GM12878 (cell line): ENCODE measurements around the gene IL18R1. TPM values are rescaled to one million over a fixed set of nuclear protein-coding genes. Genes with fewer than 3 reads are reported as not detected.

ENCODE experiments used
- ATAC-seq: fragments of 200-7000 bp; cut with Tn5 transposase; 3 replicates; pipeline ENCODE4 v1.9.1; 2020; ENCODE audit warnings: mild to moderate bottlenecking, moderate library complexity
- BruUV-seq: library from RNA; stranded (reverse); fragments of 400-500 nt; replicated peaks from 2 replicates; lab custom pipeline; 2021; lab: Mats Ljungman, UMichigan
- CTCF ChIA-PET: fragments of 300-600 bp; sonication (Branson Sonifier 250); formaldehyde crosslinking; extraction: SDS; loops from one replicate; lab custom pipeline; 2021; ENCODE audit warnings: inconsistent platforms; lab: Yijun Ruan, JAX
- POLR2A ChIA-PET: fragments of 350-600 bp; formaldehyde crosslinking; extraction: SDS; loops from one replicate; lab custom pipeline; 2021; ENCODE audit warnings: inconsistent platforms; lab: Charles Lee
- RAD21 ChIA-PET: fragments of 300-600 bp; sonication (Branson Sonifier 250); formaldehyde crosslinking; loops from one replicate; lab custom pipeline; 2023; ENCODE audit warnings: antibody characterized with exemption; ENCODE audit not compliant: unreplicated experiment; lab: Charles Lee
- SMC1A ChIA-PET: fragments of 300-600 bp; sonication (Branson Sonifier 250); formaldehyde crosslinking; loops from one replicate; lab custom pipeline; 2023; ENCODE audit not compliant: unreplicated experiment, uncharacterized antibody; lab: Charles Lee
- DNase-seq: peaks from one replicate; pipeline ENCODE4 v3.0.0-alpha.2; 2011; ENCODE audit warnings: low read depth, low spot score
- FAIRE-seq: peaks from 3 replicates; lab custom pipeline; 2011; peaks lifted over from hg19 to GRCh38; lab: Jason Lieb, UNC
- H2AFZ ChIP-seq: 2 replicates; pipeline ENCODE4 v1.6.0; 2011; ENCODE audit warnings: low read depth, low read length, control low read depth; ENCODE audit not compliant: control insufficient read depth
- H3K27ac ChIP-seq: 2 replicates; pipeline ENCODE4 v1.5.1; 2011; ENCODE audit warnings: control low read depth; ENCODE audit not compliant: control insufficient read depth, insufficient read depth
- H3K27me3 ChIP-seq, 2 experiments: replicated peaks in 1 of 2; 2 replicates each; pipeline versions ENCODE4 v1.6.0 to v1.6.1; 2011; ENCODE audit warnings: low read length in 1 of 2; ENCODE audit not compliant: control insufficient read depth in 2 of 2, insufficient read depth in 2 of 2
- H3K36me3 ChIP-seq, 2 experiments: 2 replicates each; pipeline ENCODE4 v1.5.1; 2011; ENCODE audit warnings: low read length in 1 of 2; ENCODE audit not compliant: control insufficient read depth in 2 of 2, insufficient read depth in 2 of 2
- H3K4me1 ChIP-seq: 2 replicates; pipeline ENCODE4 v1.6.1; 2011; ENCODE audit warnings: mild to moderate bottlenecking, low read length, moderate library complexity, mixed read lengths; ENCODE audit not compliant: control insufficient read depth, insufficient read depth
- H3K4me2 ChIP-seq: 2 replicates; pipeline ENCODE4 v1.6.0; 2011; ENCODE audit warnings: control low read depth; ENCODE audit not compliant: control insufficient read depth, insufficient read depth
- H3K4me3 ChIP-seq: fragments of 200-600 bp; sonication (generic); 2 replicates; pipeline ENCODE4 v1.5.1; 2016
- H3K79me2 ChIP-seq: 2 replicates; pipeline ENCODE4 v1.6.0; 2011; ENCODE audit warnings: low read length; ENCODE audit not compliant: control insufficient read depth, insufficient read depth
- H3K9ac ChIP-seq: 2 replicates; pipeline ENCODE4 v1.8.0; 2011; ENCODE audit warnings: low read length, control low read depth, mixed read lengths; ENCODE audit not compliant: control insufficient read depth, insufficient read depth
- H3K9me3 ChIP-seq: replicated peaks from 3 replicates; pipeline ENCODE4 v1.5.1; 2011; ENCODE audit warnings: mild to moderate bottlenecking, low read length; ENCODE audit not compliant: control insufficient read depth, insufficient read depth
- H4K20me1 ChIP-seq: 2 replicates; pipeline ENCODE4 v1.6.0; 2011; ENCODE audit not compliant: control insufficient read depth, insufficient read depth
- BCL11A ChIP-seq: IDR thresholded peaks from 2 replicates; pipeline ENCODE4 v1.6.1; 2011; ENCODE audit warnings: low read depth, low read length
- BHLHE40 ChIP-seq, 2 experiments: fragments of 450-650 bp in 1 of 2; IDR thresholded peaks; 2 replicates each; pipeline ENCODE4 v1.6.1; 2011 to 2017; ENCODE audit warnings: low read depth in 2 of 2, borderline replicate concordance in 1 of 2, improper control_type of control experiment in 1 of 2, low read length in 1 of 2, mild to moderate bottlenecking in 1 of 2
- CBX5 ChIP-seq: sonication (generic); IDR thresholded peaks from 2 replicates; pipeline ENCODE4 v1.6.1; 2016; ENCODE audit warnings: low read depth, moderate library complexity, mild to moderate bottlenecking, inconsistent platforms
- CHD2 ChIP-seq: IDR thresholded peaks from 2 replicates; pipeline ENCODE4 v1.6.1; 2011; ENCODE audit warnings: low read depth, low read length, improper control_type of control experiment, borderline replicate concordance
- JUND ChIP-seq: IDR thresholded peaks from 2 replicates; pipeline ENCODE4 v1.6.1; 2012; ENCODE audit warnings: low read depth, mild to moderate bottlenecking, low read length, improper control_type of control experiment, moderate library complexity
- MTA3 ChIP-seq: IDR thresholded peaks from 2 replicates; pipeline ENCODE4 v1.6.1; 2012; ENCODE audit warnings: low read length, inconsistent platforms, borderline replicate concordance
- NFXL1 ChIP-seq: fragments of 450-650 bp; IDR thresholded peaks from 2 replicates; pipeline ENCODE4 v1.6.1; 2017; ENCODE audit warnings: antibody characterized with exemption, mild to moderate bottlenecking, borderline replicate concordance
- SMAD5 ChIP-seq: IDR thresholded peaks from 2 replicates; pipeline ENCODE4 v1.6.1; 2016; ENCODE audit warnings: antibody characterized with exemption, low read depth
- SREBF2 ChIP-seq: IDR thresholded peaks from 2 replicates; pipeline ENCODE4 v1.6.1; 2012; ENCODE audit warnings: mild to moderate bottlenecking, low read length
- STAT3 ChIP-seq: IDR thresholded peaks from 2 replicates; pipeline ENCODE4 v1.6.1; 2011; ENCODE audit warnings: low read depth, low read length, improper control_type of control experiment
- ZBTB33 ChIP-seq: fragments of 450-650 bp; IDR thresholded peaks from 2 replicates; pipeline ENCODE4 v1.6.1; 2017; ENCODE audit warnings: mild to moderate bottlenecking
- WGBS: methylation state at CpG from one replicate; pipeline ENCODE4 v1.1.6; 2016; ENCODE audit warnings: low lambda C conversion rate; ENCODE audit not compliant: insufficient replicate concordance, insufficient coverage; ENCODE audit errors: missing lambda C conversion rate; 5-methylcytosine and 5-hydroxymethylcytosine counted together
- in situ Hi-C: fragments of 300-500 bp; cut with MboI; formaldehyde crosslinking; loops from 9 replicates; pipeline ENCODE4 v1.14.3; 2018; ENCODE audit warnings: mixed read lengths
- intact Hi-C: fragments of 100-400 bp; cut with micrococcal nuclease; formaldehyde crosslinking; loops from one replicate; pipeline ENCODE4 v1.14.2; 2022; ENCODE audit not compliant: unreplicated experiment
- polyA plus RNA-seq, 11 experiments: library from polyadenylated mRNA; depleted of rRNA in 4 of 11; unstranded in 6 of 11; stranded (reverse) in 5 of 11; fragments of >200 nt; fragmentation: Nextera tagmentation in 4 of 11; fragmentation: Illumina TruSeq in 1 of 11; extraction: Ambion mirVana in 4 of 11; extraction: Trizol in 1 of 11; gene quantifications; 1 replicate in 1 of 11; 2 replicates in 10 of 11; pipeline versions ENCODE4 v1.2.1 to v1.2.3, GENCODE V29; 2011 to 2016; ENCODE audit warnings: inconsistent platforms in 2 of 11, missing spikeins in 2 of 11, low read depth in 1 of 11
- total RNA-seq, 4 experiments: library from RNA; depleted of rRNA in 3 of 4; stranded (reverse); fragments of >200 nt in 3 of 4; fragmentation: Illumina TruSeq in 1 of 4; extraction: Trizol in 1 of 4; gene quantifications; 2 replicates each; pipeline versions ENCODE4 v1.2.1 to v1.2.3, GENCODE V29; 2013 to 2021
- TF ChIP-seq, protein P1 (sequence below): fragments of 450-650 bp; IDR thresholded peaks from 2 replicates; pipeline ENCODE4 v1.6.1; 2018; ENCODE audit warnings: mild to moderate bottlenecking, low read depth, moderate library complexity; ENCODE audit not compliant: partially characterized antibody
- TF ChIP-seq, protein P2 (sequence below): fragments of 150-350 bp; IDR thresholded peaks from 2 replicates; pipeline ENCODE4 v1.6.1; 2016; ENCODE audit warnings: low read depth, low read length

Gene IL18R1
- total and polyA plus RNA-seq, 10 of the 15 experiments (the other 5 are each of a cell fraction or from before 2014, with no cell fraction given) = 3.5 to 15.5 (median 11.1) TPM

DNA sequence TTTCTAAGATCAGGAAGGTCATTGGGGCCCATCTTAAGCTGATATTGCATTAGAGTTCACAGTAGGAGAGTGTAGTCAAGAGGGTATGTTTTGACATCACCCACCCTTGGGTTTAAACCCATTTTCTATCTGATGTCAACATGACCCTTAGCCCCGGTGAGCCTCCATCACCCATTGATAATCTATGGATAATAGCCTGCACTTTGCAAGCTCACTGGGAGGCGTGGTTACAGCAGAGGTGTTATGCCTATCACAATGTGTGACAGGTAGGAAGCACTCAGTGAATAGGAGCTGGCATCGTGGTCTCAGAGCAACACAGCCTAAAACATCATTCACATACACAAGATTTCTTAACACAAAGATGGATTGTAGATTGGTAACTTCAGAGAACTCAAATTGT is 88.6 kb downstream of the IL18R1 start:
- SMC1A ChIA-PET = interaction anchor here (0.8 to 3.0 kb wide), 19 partner anchors 10 to 560 kb away, joined by 3 to 42 read pairs (median 11); partner anchors contain the start of gene IL18RAP
- RAD21 ChIA-PET = interaction anchor here (0.6 to 5.5 kb wide), 11 partner anchors 85 to 560 kb away, joined by 3 to 18 read pairs (median 5); no protein-coding TSS in a partner anchor
- CTCF ChIA-PET = interaction anchor here (0.6 to 6.5 kb wide), 22 partner anchors 9 to 615 kb away, joined by 3 to 83 read pairs (median 6); partner anchors contain the start of genes IL18R1 and IL1RL1
- no TSS peak for BruUV-seq
- H3K4me1 ChIP-seq = 0 out of 2 replicates have a peak, but pooled peaks cover 3% of the 10 kb centered on the region
- intact Hi-C loops (no loop called here), in situ Hi-C loops (loop anchor here (5.0 to 10.0 kb wide), 2 partner anchors 192 to 559 kb away; no protein-coding TSS in a partner anchor)
- H4K20me1 ChIP-seq = no peaks in the 10 kb centered on the region
- no peaks in the 10 kb centered on the region for H3K79me2 ChIP-seq
- H3K36me3 ChIP-seq = no peaks in the 10 kb centered on the region
- H3K4me3 ChIP-seq = no peak overlapping the region
- no peak overlapping the region for H2AFZ ChIP-seq
- H3K27me3 ChIP-seq = no peaks in the 10 kb centered on the region
- no peak overlapping the region for H3K4me2 ChIP-seq
- H3K9me3 ChIP-seq = no peaks in the 10 kb centered on the region
- no peak overlapping the region for H3K9ac ChIP-seq
- DNase-seq (no peak), FAIRE-seq (no peak), ATAC-seq (no peak)
- WGBS = 26% methylated on average over 3 of the region's 3 CpGs
- H3K27ac ChIP-seq = no peak overlapping the region
- POLR2A ChIA-PET = interaction anchor here (0.6 kb wide), 1 partner anchor 97 kb away, joined by 3 read pairs; no protein-coding TSS in a partner anchor
- TF ChIP-seq JUND (no peak), BHLHE40 (IDR thresholded peaks at IDR 0.05; ENCODE audit: borderline replicate concordance in 1 of 2, low read depth in 2 of 2, low read length in 1 of 2) (no peak), SMAD5 (no peak), MTA3 (no peak), NFXL1 (no peak), ZBTB33 (no peak), SREBF2 (no peak), CBX5 (no peak), BCL11A (no peak), STAT3 (no peak), CHD2 (no peak)
- TF ChIP-seq, protein P1, sequence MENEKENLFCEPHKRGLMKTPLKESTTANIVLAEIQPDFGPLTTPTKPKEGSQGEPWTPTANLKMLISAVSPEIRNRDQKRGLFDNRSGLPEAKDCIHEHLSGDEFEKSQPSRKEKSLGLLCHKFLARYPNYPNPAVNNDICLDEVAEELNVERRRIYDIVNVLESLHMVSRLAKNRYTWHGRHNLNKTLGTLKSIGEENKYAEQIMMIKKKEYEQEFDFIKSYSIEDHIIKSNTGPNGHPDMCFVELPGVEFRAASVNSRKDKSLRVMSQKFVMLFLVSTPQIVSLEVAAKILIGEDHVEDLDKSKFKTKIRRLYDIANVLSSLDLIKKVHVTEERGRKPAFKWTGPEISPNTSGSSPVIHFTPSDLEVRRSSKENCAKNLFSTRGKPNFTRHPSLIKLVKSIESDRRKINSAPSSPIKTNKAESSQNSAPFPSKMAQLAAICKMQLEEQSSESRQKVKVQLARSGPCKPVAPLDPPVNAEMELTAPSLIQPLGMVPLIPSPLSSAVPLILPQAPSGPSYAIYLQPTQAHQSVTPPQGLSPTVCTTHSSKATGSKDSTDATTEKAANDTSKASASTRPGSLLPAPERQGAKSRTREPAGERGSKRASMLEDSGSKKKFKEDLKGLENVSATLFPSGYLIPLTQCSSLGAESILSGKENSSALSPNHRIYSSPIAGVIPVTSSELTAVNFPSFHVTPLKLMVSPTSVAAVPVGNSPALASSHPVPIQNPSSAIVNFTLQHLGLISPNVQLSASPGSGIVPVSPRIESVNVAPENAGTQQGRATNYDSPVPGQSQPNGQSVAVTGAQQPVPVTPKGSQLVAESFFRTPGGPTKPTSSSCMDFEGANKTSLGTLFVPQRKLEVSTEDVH = no peak
- TF ChIP-seq, protein P2, sequence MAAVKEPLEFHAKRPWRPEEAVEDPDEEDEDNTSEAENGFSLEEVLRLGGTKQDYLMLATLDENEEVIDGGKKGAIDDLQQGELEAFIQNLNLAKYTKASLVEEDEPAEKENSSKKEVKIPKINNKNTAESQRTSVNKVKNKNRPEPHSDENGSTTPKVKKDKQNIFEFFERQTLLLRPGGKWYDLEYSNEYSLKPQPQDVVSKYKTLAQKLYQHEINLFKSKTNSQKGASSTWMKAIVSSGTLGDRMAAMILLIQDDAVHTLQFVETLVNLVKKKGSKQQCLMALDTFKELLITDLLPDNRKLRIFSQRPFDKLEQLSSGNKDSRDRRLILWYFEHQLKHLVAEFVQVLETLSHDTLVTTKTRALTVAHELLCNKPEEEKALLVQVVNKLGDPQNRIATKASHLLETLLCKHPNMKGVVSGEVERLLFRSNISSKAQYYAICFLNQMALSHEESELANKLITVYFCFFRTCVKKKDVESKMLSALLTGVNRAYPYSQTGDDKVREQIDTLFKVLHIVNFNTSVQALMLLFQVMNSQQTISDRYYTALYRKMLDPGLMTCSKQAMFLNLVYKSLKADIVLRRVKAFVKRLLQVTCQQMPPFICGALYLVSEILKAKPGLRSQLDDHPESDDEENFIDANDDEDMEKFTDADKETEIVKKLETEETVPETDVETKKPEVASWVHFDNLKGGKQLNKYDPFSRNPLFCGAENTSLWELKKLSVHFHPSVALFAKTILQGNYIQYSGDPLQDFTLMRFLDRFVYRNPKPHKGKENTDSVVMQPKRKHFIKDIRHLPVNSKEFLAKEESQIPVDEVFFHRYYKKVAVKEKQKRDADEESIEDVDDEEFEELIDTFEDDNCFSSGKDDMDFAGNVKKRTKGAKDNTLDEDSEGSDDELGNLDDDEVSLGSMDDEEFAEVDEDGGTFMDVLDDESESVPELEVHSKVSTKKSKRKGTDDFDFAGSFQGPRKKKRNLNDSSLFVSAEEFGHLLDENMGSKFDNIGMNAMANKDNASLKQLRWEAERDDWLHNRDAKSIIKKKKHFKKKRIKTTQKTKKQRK = no peak
